Anterior cingulate cortex (tissue), 58 donors: ENCODE results near the gene PEMT.
A peak's percentile ranks its signal among the peaks of the same experiment; 100 is the strongest.

Experiments
- DNase-seq, 58 donors: peaks; one replicate each; lab custom pipeline; 2025; lab: John Stamatoyannopoulos, UW

PEMT gene

DNA sequence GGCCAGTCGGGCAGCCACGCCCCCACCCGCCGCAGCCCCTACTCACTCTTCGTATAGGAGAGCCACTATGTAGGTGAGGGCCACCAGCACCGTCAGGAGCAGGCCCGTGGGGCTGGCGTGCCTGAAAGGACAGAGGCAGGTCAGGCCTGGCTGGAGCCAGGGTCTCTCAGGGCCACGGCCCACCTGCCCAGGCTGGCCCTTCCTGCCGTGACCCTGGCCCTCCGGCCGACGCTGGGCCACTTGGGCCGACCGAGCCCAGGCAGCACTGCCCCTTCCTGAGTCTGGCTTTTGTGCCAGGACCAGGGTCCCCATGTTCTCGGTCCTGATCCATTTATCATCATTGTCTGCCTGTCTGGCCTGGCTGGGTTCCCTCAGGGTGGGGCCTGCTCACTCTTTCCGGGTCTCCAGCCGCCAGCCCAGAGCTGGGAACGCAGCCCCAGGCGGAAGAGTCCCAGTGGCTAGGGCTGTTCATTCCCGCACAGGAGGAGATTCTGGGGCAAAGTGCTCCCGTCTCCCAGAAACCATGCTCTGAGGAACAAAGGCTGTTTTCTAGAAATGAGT is 85.2 kb downstream of the PEMT start:
- peak in 33 of 58 donors; percentile 20 to 68 (median 45) for DNase-seq

GRCh38 chr17:17505610-17506171 is 85.8 kb downstream of the PEMT start:
- DNase-seq: no peak

DNA sequence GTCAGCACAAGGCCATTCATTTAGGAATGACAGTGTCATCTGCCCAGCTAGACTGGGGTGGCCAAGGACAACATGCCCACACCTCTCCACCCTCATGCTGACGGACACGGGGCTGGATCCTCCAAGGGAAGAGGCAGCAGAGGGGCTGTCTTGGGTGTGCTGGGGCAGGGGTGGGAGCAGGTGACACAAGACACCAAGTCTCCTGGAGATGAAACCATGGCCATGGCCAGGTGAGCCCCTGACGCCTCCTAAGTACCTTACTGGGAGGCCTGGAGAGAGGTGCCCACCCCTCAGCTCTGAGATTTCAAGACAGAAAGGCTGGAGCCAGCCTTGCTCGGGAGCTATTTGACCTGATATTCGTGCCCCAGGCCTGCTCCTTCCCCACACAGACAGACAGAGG is 86.4 kb downstream of the PEMT start:
- no peak for DNase-seq

GRCh38 chr17:17504341-17505140 is 87.0 kb downstream of the PEMT start:
- DNase-seq: no peak

GRCh38 chr17:17503566-17504130 is 87.9 kb downstream of the PEMT start:
- DNase-seq: peak in 48 of 58 donors; percentile 19 to 88 (median 57)

DNA sequence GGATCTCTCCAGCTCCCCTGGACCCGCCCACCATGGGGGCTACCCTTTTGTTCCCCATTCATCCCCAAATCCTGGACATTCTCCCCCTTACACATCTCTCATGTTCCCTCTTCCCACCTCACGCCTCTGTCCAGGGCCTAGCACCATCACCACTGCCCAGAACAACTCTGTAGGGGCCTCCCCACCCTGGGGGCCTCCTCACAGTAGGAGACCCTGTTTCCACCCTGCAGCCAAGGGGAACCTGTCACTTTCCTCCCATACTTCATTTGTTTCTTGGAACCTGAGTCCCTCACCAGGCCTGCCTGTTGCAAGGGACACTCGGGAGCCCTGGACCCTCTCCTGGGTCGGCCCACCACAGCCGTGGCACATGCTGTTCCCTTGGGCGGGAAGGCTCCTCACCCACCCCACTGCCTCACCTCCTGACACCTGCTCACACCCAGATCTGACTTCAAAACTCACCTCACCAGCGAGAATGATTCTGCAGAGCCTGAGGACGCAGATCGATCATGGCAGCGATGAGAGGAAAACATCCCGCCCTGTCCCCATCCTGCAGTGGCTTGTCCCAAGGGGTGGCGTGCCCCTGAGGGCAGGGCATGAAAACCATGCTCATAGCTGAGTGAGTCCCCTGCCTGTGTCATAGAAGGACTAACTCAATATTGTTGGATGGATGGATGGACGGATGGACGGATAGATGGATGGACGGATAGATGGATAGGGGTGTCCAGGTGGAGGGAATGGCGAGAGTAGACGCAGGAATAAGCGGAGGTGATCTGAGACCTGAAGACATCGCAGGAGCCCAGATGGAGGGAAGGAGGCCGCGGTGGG is 88.6 kb downstream of the PEMT start:
- DNase-seq: no peak

DNA sequence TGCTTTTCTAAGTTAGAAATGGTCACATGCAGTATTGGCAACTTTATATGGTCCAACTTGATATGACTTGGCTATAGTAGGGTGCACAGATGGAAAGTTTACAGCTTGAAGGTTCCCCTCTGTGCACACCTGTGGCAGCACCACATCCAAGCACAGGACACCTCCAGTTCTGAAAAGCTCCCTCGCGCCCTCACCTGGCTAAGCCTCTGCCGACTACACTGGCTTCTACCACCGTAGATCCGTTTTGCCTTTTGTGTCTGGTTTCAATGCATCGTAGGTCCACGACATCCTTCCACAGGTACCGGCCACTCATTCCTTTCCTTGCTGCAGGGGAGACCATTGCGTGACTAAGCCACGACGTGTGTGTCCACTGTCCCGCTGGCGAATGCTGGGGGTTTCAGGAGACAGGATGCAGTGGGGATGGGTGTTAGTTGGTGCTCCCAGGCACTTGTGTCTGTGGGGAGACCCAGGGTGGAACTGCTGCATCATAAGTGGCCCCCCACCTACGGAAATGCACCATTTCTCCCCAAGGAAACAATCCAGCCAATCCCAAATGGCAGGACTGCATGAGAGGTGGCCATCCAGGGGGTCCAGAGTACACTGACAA is 90.4 kb downstream of the PEMT start:
- DNase-seq: no peak

GRCh38 chr17:17499402-17500145 is 91.9 kb downstream of the PEMT start:
- no peak for DNase-seq

GRCh38 chr17:17498606-17499301 is 92.8 kb downstream of the PEMT start:
- DNase-seq: no peak

GRCh38 chr17:17497845-17498520 is 93.5 kb downstream of the PEMT start:
- no peak for DNase-seq

GRCh38 chr17:17497065-17497844 is 94.3 kb downstream of the PEMT start:
- DNase-seq: no peak

GRCh38 chr17:17496189-17497064 is 95.1 kb downstream of the PEMT start, which contains the start of gene RASD1:
TSS of gene RASD1 (minus strand) at chr17:17496395. CDS start at chr17:17496181, 214 bp downstream.
- DNase-seq: peak in 57 of 58 donors; percentile 57 to 94 (median 86)

GRCh38 chr17:17495536-17496188 is 95.8 kb downstream of the PEMT start:
- peak in 7 of 58 donors; percentile 24 to 64 (median 53) for DNase-seq

GRCh38 chr17:17494870-17495535 is 96.5 kb downstream of the PEMT start:
- DNase-seq: peak in 17 of 58 donors; percentile 14 to 62 (median 37)

DNA sequence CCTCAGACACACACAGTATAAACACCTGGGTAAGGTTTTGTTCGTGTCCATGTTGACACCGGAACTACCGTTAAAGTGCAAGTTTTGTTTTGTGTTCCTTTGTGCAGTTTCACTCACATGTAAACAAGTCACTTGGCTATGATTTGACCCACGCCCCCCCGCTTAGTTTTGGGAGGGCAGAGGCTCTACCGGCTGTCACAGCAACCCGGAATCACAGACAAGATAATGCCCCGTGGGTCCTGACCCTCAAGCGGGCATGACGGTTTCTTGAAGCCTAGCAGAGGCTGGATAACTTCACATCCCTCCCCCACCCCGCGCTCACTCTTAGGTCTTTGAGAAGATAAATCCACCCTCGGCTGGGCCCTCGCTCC is 97.0 kb downstream of the PEMT start:
- no peak for DNase-seq
